Peyer's patch (tissue), 4 donors: ENCODE results near the gene NUP98. TPM values are rescaled to one million over a fixed set of nuclear protein-coding genes. Genes with fewer than 3 reads are reported as not detected.

Experiments
- DNase-seq, 3 donors: peaks; one replicate each; pipeline ENCODE4 v3.0.0-alpha.2; 2017 to 2019
- H3K27ac ChIP-seq, 4 donors: fragments of 200-600 bp; sonication (generic); one replicate each; pipeline ENCODE4 v1.5.1; 2016 to 2019
- H3K27me3 ChIP-seq, 2 donors: fragments of 200-600 bp; sonication (generic); one replicate each; pipeline ENCODE4 v1.5.1; 2019
- H3K36me3 ChIP-seq, 3 donors: fragments of 200-600 bp; sonication (generic); one replicate each; pipeline ENCODE4 v1.5.1; 2016 to 2019
- H3K4me1 ChIP-seq, 4 donors: fragments of 200-600 bp; sonication (generic); one replicate each; pipeline ENCODE4 v1.5.1; 2016 to 2019
- H3K4me3 ChIP-seq, 4 donors: fragments of 200-600 bp; sonication (generic); 1 replicate in 3 of 4; 2 replicates in 1 of 4; pipeline ENCODE4 v1.5.1; 2016 to 2019; ENCODE audit warnings: mild to moderate bottlenecking in 1 of 4
- H3K9me3 ChIP-seq, 4 donors: fragments of 200-600 bp; sonication (generic); one replicate each; pipeline ENCODE4 v1.5.1; 2016 to 2019; ENCODE audit warnings: mild to moderate bottlenecking in 1 of 4
- CTCF ChIP-seq, 6 experiments: fragments of 450-650 bp in 4 of 6; fragments of 200-600 bp in 2 of 6; sonication (generic) in 1 of 6; IDR thresholded peaks; one replicate each; pipeline ENCODE4 v1.5.1; 2017 to 2019; ENCODE audit warnings: antibody characterized with exemption in 6 of 6, mild to moderate bottlenecking in 3 of 6, moderate library complexity in 1 of 6
- POLR2A ChIP-seq, 2 donors: fragments of 450-650 bp; IDR thresholded peaks; one replicate each; pipeline ENCODE4 v1.5.1; 2017; ENCODE audit warnings: antibody characterized with exemption in 2 of 2, mild to moderate bottlenecking in 2 of 2, moderate library complexity in 2 of 2
- total RNA-seq, 4 donors: library from RNA; depleted of rRNA; stranded (reverse); fragments of >200 nt; gene quantifications; one replicate each; pipeline ENCODE4 v1.1.0, GENCODE V29; 2016

The NUP98 gene
- total RNA-seq, 4 donors from 2014 or later, result 67.7 to 113 (median 86.8) TPM

GRCh38 chr11:3638513-3638912 is 158.8 kb downstream of the NUP98 start:
- TF ChIP-seq CTCF (IDR thresholded peaks at IDR 0.05) (no peak), POLR2A (IDR thresholded peaks at IDR 0.05) (no peak)
- H3K27me3 ChIP-seq, result no peaks in the 10 kb centered on the region
- no peaks in the 10 kb centered on the region for H3K9me3 ChIP-seq
- DNase-seq, result no peak
- no peak overlapping the region for H3K4me3 ChIP-seq
- H3K36me3 ChIP-seq, result no peaks in the 10 kb centered on the region
- no peak overlapping the region for H3K27ac ChIP-seq
- peaks cover 0 to 15% (median 5%) of the 10 kb centered on the region in 4 donors for H3K4me1 ChIP-seq

- Histone ChIP-seq H3K27me3 (no peaks in the 10 kb centered on the region), H3K9me3 (no peaks in the 10 kb centered on the region), H3K36me3 (no peaks in the 10 kb centered on the region), H3K4me1 (peaks cover 0 to 3% (median 2%) of the 10 kb centered on the region in 4 donors), H3K27ac (no peak overlapping the region), H3K4me3 (no peak overlapping the region)
- TF ChIP-seq POLR2A (IDR thresholded peaks at IDR 0.05), result no peak
- no peak for TF ChIP-seq CTCF (IDR thresholded peaks at IDR 0.05)
- DNase-seq, result no peak
Measured at GRCh38 chr11:3637201-3637600, 160.2 kb downstream of the NUP98 start.

- no peak overlapping the region for H3K27ac ChIP-seq
- H3K4me1 ChIP-seq, result no peaks in the 10 kb centered on the region
- H3K4me3 ChIP-seq, result no peak overlapping the region
- no peaks in the 10 kb centered on the region for H3K36me3 ChIP-seq
- no peak for DNase-seq
- no peaks in the 10 kb centered on the region for H3K27me3 ChIP-seq
- H3K9me3 ChIP-seq, result no peaks in the 10 kb centered on the region
- TF ChIP-seq POLR2A (IDR thresholded peaks at IDR 0.05), result no peak
- TF ChIP-seq CTCF (IDR thresholded peaks at IDR 0.05), result no peak
Measured at GRCh38 chr11:3635641-3636375, 161.5 kb downstream of the NUP98 start.

- Histone ChIP-seq H3K36me3 (no peaks in the 10 kb centered on the region), H3K27ac (no peak overlapping the region), H3K27me3 (no peaks in the 10 kb centered on the region), H3K4me3 (no peak overlapping the region), H3K4me1 (no peaks in the 10 kb centered on the region), H3K9me3 (no peaks in the 10 kb centered on the region)
- no peak for DNase-seq
- TF ChIP-seq POLR2A (IDR thresholded peaks at IDR 0.05) (no peak), CTCF (IDR thresholded peaks at IDR 0.05) (no peak)
Measured at GRCh38 chr11:3632070-3632660, 165.2 kb downstream of the NUP98 start.

GRCh38 chr11:3631331-3631730 is 166.0 kb downstream of the NUP98 start:
- no peaks in the 10 kb centered on the region for H3K9me3 ChIP-seq
- H3K4me1 ChIP-seq, result no peaks in the 10 kb centered on the region
- H3K4me3 ChIP-seq, result no peak overlapping the region
- H3K27me3 ChIP-seq, result no peaks in the 10 kb centered on the region
- DNase-seq, result no peak
- TF ChIP-seq CTCF (IDR thresholded peaks at IDR 0.05) (no peak), POLR2A (IDR thresholded peaks at IDR 0.05) (no peak)
- no peak overlapping the region for H3K27ac ChIP-seq
- no peaks in the 10 kb centered on the region for H3K36me3 ChIP-seq
